Ramos (cell line): ENCODE measurements around the gene CDC73.
"Not testable (repeated sequence)": the region's sequence is repeated elsewhere in the genome, so short reads cannot be mapped to it uniquely, and the experiment has no call there.

Experiments used
- in situ Hi-C: fragments of 300-500 bp; cut with MboI; formaldehyde crosslinking; loops from one replicate; pipeline ENCODE4 v1.14.3; 2022; ENCODE audit warnings: low sequenced_read_pairs; ENCODE audit not compliant: unreplicated experiment

CDC73 gene

DNA sequence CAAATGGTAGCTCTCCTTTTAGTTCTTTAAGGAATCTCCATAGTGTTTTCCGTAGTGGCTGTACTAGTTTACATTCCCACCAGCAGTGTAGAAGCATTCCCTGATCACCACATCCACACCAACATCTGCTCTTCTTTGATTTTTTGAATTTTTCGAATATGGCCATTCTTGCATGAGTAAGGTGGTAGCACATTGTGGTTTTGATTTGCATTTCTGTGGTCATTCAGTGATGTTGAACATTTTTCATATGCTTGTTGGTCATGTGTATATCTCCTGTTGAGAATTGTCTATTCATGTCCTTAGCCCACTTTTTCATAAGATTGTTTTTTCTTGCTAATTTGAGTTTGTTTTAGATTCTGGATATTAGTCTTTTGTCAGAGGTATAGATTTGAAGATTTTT lies 149.2 kb downstream of the CDC73 start:
- in situ Hi-C loops = no loop called here

DNA sequence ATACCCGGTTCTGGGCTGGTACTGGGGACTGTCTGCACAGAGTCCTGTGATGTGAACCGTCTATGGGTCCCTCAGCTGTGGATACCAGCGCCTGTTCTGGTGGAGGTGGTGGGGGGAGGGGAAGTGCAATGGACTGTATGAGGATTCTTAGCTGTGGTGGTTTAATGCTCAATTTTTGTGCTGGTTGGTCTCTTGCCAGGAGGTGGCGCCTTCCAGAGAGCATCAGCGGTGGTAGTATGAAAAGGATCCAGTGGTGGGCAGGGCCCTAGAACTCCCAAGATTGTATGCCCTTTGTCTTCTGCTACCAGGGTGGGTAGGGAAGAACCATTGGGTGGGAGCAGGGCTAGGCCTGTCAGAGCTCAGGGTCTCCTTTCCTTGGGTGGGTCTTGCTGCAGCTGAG lies 153.9 kb downstream of the CDC73 start:
- in situ Hi-C loops = no loop called here

DNA sequence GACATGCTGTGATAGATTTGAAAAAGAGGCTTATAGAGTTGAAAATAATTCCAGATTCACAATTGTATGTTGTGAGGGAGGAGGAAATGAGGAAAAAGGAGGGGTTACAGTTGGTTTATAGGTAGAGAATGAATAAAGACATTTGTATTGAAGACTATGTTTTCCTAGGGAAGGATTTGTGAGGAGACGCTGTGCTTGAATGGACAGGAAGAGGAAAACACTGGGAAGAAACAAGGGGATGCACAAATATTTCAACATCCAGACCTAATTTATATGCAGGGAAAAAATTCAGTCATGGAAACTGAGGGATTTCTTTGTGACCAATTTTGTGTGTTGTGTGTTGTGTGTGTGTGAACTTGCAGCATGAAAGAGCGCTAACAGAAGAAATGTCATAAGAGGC lies 157.1 kb downstream of the CDC73 start:
- in situ Hi-C loops = no loop called here

DNA sequence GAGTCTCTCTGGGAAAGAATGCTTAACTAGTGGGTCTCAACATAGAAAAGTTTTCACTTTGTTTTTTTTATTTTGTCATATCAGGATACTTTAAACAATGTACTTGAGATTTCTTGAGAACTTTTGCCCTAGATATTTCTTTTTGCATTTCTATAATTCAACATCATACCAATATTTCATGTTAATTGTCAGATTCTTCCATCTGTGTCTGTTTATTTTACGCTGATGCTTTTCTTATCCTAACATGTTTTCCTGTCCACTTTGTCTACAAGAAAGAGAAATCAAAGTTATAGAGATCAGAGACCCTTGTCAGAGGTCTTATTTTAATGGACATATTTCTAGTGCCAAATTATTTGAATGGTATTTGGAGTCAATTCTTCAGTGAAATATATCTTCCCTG lies 160.1 kb downstream of the CDC73 start:
- in situ Hi-C loops = no loop called here

DNA sequence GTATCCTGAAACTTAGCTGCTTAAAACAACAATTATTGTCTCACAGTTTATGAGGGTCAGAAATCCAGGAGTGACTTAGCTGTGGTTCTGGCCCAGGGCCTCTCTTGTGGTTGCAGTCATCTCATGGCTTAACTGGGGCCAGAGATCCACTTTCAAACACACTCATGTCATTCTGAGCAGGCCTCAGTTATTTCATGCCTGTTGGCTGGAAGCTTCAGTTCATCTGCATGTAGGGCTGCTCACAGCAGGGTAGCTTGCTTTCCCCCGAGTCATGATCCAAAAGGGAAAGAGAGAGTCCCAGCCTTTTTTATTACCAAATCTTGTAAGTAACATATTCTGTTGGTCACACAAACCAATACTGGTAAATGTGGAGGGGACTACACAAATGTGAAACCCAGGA lies 161.2 kb downstream of the CDC73 start:
- in situ Hi-C loops = no loop called here

DNA sequence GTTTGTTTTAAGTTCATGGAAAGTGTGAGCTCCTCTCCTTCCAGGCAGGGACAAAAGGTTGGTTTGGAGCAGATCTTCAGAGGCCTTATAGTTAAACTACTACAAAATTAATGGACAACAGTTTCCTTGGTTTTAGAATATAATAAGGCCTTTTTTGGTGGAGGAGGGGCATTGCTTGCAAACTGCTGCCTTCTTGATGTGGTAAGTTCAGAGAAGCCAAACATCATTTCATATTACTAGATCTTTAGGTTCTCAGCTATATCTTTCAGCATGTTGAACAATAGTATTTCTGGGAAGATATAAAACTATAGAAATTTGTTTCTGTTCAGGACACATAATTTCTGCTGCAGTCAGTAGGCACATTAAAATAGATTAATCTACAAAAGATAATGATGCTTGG lies 162.4 kb downstream of the CDC73 start:
- in situ Hi-C loops = no loop called here

DNA sequence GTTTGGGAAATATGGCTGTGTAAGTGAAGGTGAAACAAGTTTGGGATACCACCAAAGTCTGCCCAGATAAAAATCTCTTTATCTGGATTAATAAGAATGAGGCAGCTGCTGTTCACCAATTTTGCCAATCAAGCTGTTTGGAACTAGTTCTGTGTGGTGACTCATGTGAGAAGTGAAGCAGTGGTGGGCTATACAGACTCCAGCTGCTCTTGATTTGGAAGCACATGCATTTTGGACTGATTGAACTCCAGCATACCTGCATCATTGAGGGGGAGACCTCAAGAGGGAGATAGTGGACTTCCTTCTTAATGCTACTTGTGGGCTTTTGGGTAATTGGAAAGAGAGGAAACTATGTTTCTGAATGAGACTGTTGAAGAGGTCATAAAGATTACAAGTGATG lies 163.8 kb downstream of the CDC73 start:
- in situ Hi-C loops = no loop called here

DNA sequence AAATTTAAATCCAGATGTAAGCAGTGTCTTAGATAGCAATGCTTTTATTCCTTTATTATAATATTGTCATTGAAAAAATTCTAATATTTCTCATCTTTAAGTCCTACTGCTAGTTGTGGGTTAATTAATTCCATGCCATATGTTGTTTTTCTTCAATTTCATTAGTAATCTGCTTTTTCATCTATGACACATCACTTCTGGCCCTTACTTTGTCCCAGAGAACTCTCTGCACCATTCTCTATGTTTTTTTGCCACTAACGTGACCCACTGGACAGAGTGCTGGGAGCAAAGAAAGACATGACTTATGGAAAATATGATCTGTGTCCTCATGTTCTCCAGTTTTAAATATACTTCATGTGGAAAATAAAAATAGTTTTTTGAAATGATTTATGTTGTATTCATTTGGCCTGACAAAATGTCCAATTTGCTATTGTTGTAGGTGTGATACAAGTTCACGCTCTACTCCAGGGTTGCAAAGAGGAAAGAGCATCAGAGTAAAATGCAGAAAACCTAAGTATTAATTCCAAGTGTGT lies 166.8 kb downstream of the CDC73 start:
- in situ Hi-C loops = not testable (repeated sequence)

DNA sequence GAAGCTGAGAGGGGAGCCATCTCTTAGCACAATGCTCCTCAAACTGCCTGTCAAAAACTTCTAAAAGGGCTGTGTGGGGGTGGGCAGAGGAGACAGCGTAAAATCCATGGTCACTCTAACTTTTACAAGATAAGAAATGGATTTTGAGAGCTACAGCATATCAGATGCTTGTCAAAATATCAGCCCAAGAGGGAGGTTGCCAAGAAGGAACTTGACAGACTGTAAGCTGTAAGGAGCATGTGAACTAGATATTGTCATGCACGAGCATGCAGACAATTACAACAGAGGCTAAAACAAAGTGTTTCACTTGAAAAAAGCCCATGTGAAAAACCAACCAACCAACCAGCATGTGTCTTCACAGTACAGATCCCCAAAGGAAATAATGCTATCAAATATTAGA lies 171.9 kb downstream of the CDC73 start:
- in situ Hi-C loops = no loop called here

DNA sequence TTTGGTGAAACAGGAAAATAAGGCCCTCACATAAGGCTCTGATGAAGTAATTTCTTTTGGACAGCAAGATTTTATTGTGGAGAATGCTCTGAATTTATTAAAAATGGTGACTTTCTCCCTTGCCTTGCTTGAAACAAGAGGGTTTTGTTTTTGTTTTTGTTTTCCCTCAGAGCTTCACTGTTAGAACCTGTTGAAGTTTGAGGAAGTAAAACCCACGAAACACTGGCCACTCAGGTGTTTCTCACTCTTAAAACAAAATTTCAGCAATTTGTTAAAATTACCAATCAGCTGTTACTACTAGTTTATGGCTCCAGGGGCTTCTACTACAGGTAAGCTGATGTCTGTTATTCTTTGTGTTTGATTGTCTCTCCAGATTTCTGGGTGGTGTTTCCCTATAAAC lies 177.2 kb downstream of the CDC73 start:
- in situ Hi-C loops = no loop called here

DNA sequence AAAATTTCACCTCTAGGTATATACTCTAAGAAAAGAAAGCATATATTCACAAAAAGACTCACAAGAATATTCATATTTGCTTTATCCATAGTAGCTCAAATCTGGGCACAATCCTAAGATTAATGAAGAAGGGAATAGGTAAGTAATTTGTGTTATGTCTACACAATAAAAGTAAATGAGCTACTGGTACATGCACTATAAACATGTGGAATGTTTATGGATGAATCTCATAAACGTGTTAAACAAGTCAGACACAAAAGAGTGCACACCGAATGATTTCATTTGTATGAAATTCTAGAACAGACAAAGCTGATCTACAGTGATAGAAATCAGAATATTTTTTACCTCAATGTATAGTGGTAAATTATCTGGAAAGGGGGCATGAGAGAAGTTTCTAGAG lies 179.9 kb downstream of the CDC73 start:
- in situ Hi-C loops = no loop called here

DNA sequence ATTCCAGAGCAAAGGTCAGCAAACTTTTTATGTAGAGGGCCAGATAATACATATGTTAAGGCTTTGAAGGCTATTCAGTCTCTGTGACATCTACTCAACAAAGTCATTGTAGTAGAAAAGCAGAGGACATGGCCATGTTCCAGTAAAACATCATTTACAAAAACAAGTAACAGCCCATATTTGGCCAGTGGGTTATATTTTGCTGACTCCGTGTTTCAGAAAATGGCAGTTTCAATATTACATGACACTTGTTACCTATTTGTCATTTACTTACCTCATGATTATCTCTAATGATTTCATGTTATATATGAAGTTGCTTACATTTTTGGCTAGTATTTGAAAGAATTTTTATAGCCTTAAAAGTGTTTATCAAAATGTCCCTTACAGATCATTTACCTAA lies 182.0 kb downstream of the CDC73 start:
- in situ Hi-C loops = no loop called here
